ENCODE measurements around the gene RLBP1. TPM values are rescaled to one million over a fixed set of nuclear protein-coding genes. Genes with fewer than 3 reads are reported as not detected.

Gene RLBP1
- total and polyA plus RNA-seq, 8 donors, result 0.13 to 1.3 TPM; not detected in 6

DNA sequence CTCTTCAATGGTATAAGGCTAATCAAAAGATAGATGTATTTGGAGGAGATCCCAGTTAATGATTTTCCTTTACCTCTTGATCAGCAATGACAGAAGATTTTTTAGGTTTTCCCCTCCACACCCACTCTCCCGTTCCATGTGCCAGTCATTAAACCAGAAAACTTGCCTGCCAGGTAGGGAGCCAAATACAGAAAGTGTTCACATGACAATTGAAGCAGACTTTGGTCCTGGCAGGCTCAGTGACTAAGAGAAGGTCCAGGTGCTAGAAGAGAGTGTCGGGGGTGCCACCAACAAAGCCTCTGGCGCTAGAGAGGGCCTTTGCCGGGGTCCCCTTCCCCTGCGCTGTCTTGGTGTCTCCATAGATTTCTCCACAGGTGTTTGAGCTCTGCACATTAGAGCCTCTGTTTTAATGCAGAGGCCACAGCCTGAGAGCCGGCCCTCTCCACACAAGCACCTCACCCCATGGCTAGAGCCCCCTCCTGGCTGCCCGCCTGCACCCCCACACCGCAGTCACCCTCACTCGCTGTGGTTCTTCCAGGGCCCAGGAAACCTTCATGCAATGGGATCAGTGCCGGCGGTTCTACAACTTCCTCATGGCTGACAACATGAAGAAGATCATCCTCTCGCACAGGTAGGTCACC, 36.4 kb downstream of the RLBP1 start:
- 91 to 94% (median 93%) methylated on average over 12 of the region's 12 CpGs for WGBS, 5 donors
- H3K27ac ChIP-seq, result no peak overlapping the region
- no peaks in the 10 kb centered on the region for H3K27me3 ChIP-seq
- peaks cover 40 to 98% (median 90%) of the 10 kb centered on the region in 4 donors for H3K36me3 ChIP-seq
- no peaks in the 10 kb centered on the region for H3K9me3 ChIP-seq
- no peaks in the 10 kb centered on the region for H3K4me1 ChIP-seq
- intact Hi-C loops (cut with DNase I; ENCODE audit: low total_unique reads), result loop anchor here (10.0 kb wide), 1 partner anchor 280 kb away; no protein-coding TSS in a partner anchor
- no peak for DNase-seq
- TF ChIP-seq POLR2A (IDR thresholded peaks at IDR 0.05) (no peak), POLR2AphosphoS5 (IDR thresholded peaks at IDR 0.05) (no peak), EP300 (IDR thresholded peaks at IDR 0.05) (no peak)
- TF ChIP-seq, protein P1, sequence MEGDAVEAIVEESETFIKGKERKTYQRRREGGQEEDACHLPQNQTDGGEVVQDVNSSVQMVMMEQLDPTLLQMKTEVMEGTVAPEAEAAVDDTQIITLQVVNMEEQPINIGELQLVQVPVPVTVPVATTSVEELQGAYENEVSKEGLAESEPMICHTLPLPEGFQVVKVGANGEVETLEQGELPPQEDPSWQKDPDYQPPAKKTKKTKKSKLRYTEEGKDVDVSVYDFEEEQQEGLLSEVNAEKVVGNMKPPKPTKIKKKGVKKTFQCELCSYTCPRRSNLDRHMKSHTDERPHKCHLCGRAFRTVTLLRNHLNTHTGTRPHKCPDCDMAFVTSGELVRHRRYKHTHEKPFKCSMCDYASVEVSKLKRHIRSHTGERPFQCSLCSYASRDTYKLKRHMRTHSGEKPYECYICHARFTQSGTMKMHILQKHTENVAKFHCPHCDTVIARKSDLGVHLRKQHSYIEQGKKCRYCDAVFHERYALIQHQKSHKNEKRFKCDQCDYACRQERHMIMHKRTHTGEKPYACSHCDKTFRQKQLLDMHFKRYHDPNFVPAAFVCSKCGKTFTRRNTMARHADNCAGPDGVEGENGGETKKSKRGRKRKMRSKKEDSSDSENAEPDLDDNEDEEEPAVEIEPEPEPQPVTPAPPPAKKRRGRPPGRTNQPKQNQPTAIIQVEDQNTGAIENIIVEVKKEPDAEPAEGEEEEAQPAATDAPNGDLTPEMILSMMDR (IDR thresholded peaks at IDR 0.05), result no peak
- H3K4me3 ChIP-seq, result no peak overlapping the region

DNA sequence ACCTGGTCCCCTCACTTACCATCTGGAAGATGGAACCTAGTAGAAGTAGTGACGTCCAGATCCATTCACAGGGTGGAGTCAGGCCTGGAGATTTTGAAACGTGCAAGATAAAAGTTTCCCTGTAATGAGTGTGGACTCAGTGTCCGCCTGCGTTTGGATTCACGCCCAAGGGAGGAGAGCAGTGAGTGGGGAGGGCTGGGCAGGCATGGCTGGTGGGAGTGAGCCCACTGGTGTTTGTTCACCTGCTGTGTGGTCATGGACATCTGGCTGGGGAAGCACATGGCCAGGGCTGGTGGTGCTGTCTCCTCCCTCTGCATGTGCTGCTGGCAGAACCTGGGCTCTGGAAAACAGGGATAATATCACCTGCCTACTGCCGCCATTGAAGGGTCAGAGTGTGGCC, 37.0 kb downstream of the RLBP1 start:
- intact Hi-C loops (cut with DNase I; ENCODE audit: low total_unique reads), result loop anchor here (10.0 kb wide), 1 partner anchor 280 kb away; no protein-coding TSS in a partner anchor
- peak in 1 of 2 donors; percentile 55 for DNase-seq
- H3K27ac ChIP-seq, result no peak overlapping the region
- H3K4me3 ChIP-seq, result no peak overlapping the region
- H3K27me3 ChIP-seq, result no peaks in the 10 kb centered on the region
- no peaks in the 10 kb centered on the region for H3K9me3 ChIP-seq
- no peak for TF ChIP-seq POLR2A (IDR thresholded peaks at IDR 0.05)
- TF ChIP-seq POLR2AphosphoS5 (IDR thresholded peaks at IDR 0.05), result no peak
- TF ChIP-seq, protein P1 (IDR thresholded peaks at IDR 0.05), result no peak
- no peak for TF ChIP-seq EP300 (IDR thresholded peaks at IDR 0.05)
- no peaks in the 10 kb centered on the region for H3K4me1 ChIP-seq
- 52 to 59% (median 54%) methylated on average over 5 to 6 of the region's 6 CpGs for WGBS, 5 donors
- peaks cover 35 to 98% (median 90%) of the 10 kb centered on the region in 4 donors for H3K36me3 ChIP-seq

DNA sequence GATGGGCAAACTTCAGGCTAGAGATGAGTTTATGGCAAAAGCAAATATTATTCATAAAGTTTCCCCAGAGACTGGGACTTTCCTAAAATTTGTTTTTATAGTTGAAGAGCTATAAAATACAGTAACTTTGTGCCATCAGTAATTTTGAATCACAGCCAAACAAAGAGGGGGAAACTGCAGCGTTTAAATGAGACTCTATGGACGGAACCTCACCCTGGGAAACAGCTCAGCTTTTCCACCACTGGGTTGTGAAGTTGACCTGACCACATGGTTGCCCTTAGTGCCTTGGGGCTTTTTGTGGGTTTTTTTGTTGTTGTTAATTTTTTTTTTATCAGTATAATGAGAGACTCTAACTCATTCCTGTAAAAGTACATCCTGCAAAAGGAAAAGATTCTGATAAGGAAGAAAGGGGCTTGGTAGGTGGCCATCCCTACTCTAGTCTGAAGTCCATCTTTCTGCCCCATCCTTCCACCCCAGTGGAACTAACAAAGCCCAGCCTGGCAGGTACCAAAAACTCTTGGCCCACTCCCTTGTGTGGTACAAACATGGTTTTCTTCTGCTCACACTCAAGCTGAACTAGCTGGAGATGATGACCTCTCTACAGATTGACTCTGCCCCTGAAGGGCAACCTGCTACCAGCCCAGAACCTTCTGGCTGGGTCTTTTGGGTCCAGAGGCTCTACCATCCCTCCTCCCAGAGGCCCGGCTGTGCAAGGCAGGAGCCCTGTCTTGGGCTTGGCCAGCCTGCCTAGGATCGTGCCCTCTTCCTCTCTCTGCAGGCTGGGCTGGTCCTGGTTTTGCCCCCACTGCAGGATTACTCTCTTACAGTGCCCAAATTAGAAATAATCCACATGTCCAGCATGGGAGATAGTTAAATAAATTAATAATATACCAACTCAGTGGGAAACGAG, 41.2 kb downstream of the RLBP1 start:
- intact Hi-C loops (cut with DNase I; ENCODE audit: low total_unique reads), result loop anchor here (5.0 to 10.0 kb wide), 2 partner anchors 123 to 275 kb away; no protein-coding TSS in a partner anchor
- H3K36me3 ChIP-seq, result peaks cover 26 to 98% (median 90%) of the 10 kb centered on the region in 4 donors
- WGBS, 5 donors, result 77 to 83% (median 80%) methylated on average over 5 of the region's 5 CpGs

More for the DNA sequence above, 41.2 kb downstream of the RLBP1 start:
- DNase-seq, result peak in 1 of 2 donors; percentile 44
- Histone ChIP-seq H3K27ac (no peak overlapping the region), H3K27me3 (no peaks in the 10 kb centered on the region), H3K4me1 (peaks cover 4 to 13% (median 8%) of the 10 kb centered on the region in 4 donors), H3K9me3 (no peaks in the 10 kb centered on the region), H3K4me3 (no peak overlapping the region)
- TF ChIP-seq EP300 (IDR thresholded peaks at IDR 0.05) (no peak), POLR2AphosphoS5 (IDR thresholded peaks at IDR 0.05) (no peak), POLR2A (IDR thresholded peaks at IDR 0.05) (no peak)
- TF ChIP-seq, protein P1 (IDR thresholded peaks at IDR 0.05), result no peak
